H1 (cell line): ENCODE measurements around the gene HSD17B1. TPM values are rescaled to one million over a fixed set of nuclear protein-coding genes. Genes with fewer than 3 reads are reported as not detected.

ENCODE experiments used
- CTCF ChIA-PET: fragments of 300-600 bp; sonication (Branson Sonifier 250); formaldehyde crosslinking; loops from one replicate; lab custom pipeline; 2021; ENCODE audit not compliant: partially characterized antibody; lab: Charles Lee
- POLR2A ChIA-PET: fragments of 300-600 bp; sonication (Branson Sonifier 250); formaldehyde crosslinking; loops from one replicate; lab custom pipeline; 2021; ENCODE audit warnings: inconsistent platforms; ENCODE audit not compliant: partially characterized antibody; lab: Charles Lee
- DNase-seq, 2 experiments: peaks; one replicate each; pipeline versions ENCODE4 v3.0.0 to v3.0.0-alpha.2; 2010 to 2022; ENCODE audit warnings: low spot score in 2 of 2, low read depth in 1 of 2, mixed read lengths in 1 of 2
- FAIRE-seq: peaks from 2 replicates; lab custom pipeline; 2011; peaks lifted over from hg19 to GRCh38; lab: Jason Lieb, UNC
- H2AFZ ChIP-seq: 2 replicates; pipeline ENCODE4 v1.8.1; 2012; ENCODE audit warnings: low read length, inconsistent platforms
- H2AK5ac ChIP-seq: 2 replicates; pipeline ENCODE4 v1.6.1; 2013; ENCODE audit warnings: low read depth, low read length
- H2BK120ac ChIP-seq: replicated peaks from 2 replicates; pipeline ENCODE3; 2013; ENCODE audit warnings: low read depth, low read length, inconsistent platforms
- H2BK12ac ChIP-seq: 2 replicates; pipeline ENCODE4 v1.6.1; 2013; ENCODE audit warnings: low read depth, low read length
- H2BK15ac ChIP-seq: 2 replicates; pipeline ENCODE4 v1.6.1; 2013; ENCODE audit warnings: low read length
- H2BK20ac ChIP-seq: 2 replicates; pipeline ENCODE4 v1.6.1; 2013; ENCODE audit warnings: low read length
- H2BK5ac ChIP-seq: 2 replicates; pipeline ENCODE4 v1.6.1; 2013; ENCODE audit warnings: low read depth, low read length
- H3K14ac ChIP-seq: 2 replicates; pipeline ENCODE4 v1.6.1; 2013; ENCODE audit warnings: inconsistent platforms; ENCODE audit not compliant: insufficient read length
- H3K18ac ChIP-seq: 2 replicates; pipeline ENCODE4 v1.6.1; 2013; ENCODE audit warnings: low read length; ENCODE audit errors: extremely low read depth
- H3K23ac ChIP-seq: 2 replicates; pipeline ENCODE4 v1.6.1; 2013; ENCODE audit warnings: inconsistent platforms; ENCODE audit not compliant: insufficient read length
- H3K23me2 ChIP-seq: 2 replicates; pipeline ENCODE4 v1.6.1; 2013; ENCODE audit warnings: low read depth, low read length
- H3K27ac ChIP-seq: 2 replicates; pipeline ENCODE4 v1.6.1; 2011; ENCODE audit warnings: low read depth, low read length, inconsistent platforms
- H3K27me3 ChIP-seq, 4 experiments: replicated peaks in 1 of 4; 1 replicate in 1 of 4; 2 replicates in 3 of 4; pipeline versions ENCODE4 v1.6.1 to v1.8.1; 2011 to 2013; ENCODE audit warnings: low read length in 3 of 4, mild to moderate bottlenecking in 3 of 4, inconsistent platforms in 2 of 4, mixed read lengths in 2 of 4, moderate library complexity in 1 of 4; ENCODE audit not compliant: control insufficient read depth in 3 of 4, insufficient read depth in 3 of 4; ENCODE audit errors: extremely low read depth in 1 of 4
- H3K36me3 ChIP-seq, 4 experiments: 2 replicates each; pipeline versions ENCODE4 v1.6.1 to v1.8.1; 2011 to 2013; ENCODE audit warnings: mild to moderate bottlenecking in 4 of 4, low read length in 3 of 4, moderate library complexity in 2 of 4, control low read depth in 1 of 4, inconsistent platforms in 1 of 4; ENCODE audit not compliant: insufficient read depth in 4 of 4, control insufficient read depth in 2 of 4
- H3K4ac ChIP-seq: replicated peaks from 2 replicates; pipeline ENCODE3; 2013; ENCODE audit warnings: low read length, low read depth, mixed read lengths, inconsistent platforms; ENCODE audit not compliant: insufficient read length
- H3K4me1 ChIP-seq, 4 experiments: replicated peaks in 1 of 4; 1 replicate in 1 of 4; 2 replicates in 3 of 4; pipeline versions ENCODE4 v1.6.1 to v1.8.1; 2011 to 2013; ENCODE audit warnings: low read length in 3 of 4, inconsistent platforms in 2 of 4, mixed read lengths in 1 of 4; ENCODE audit not compliant: insufficient read depth in 4 of 4, control insufficient read depth in 3 of 4
- H3K4me2 ChIP-seq, 2 experiments: 2 replicates each; pipeline versions ENCODE4 v1.6.1 to v1.8.1; 2011 to 2013; ENCODE audit warnings: low read depth in 2 of 2, low read length in 2 of 2, control low read depth in 1 of 2, inconsistent platforms in 1 of 2, mild to moderate bottlenecking in 1 of 2; ENCODE audit not compliant: insufficient read depth in 1 of 2
- H3K4me3 ChIP-seq, 4 experiments: fragments of 200-600, 300-600 bp in 1 of 4; sonication (generic), shearing (Covaris generic), sonication (Bioruptor Twin) in 1 of 4; 2 replicates each; pipeline versions ENCODE4 v1.5.1 to v1.8.1; 2011 to 2016; ENCODE audit warnings: low read length in 4 of 4, low read depth in 3 of 4, control low read depth in 2 of 4, inconsistent platforms in 2 of 4, mild to moderate bottlenecking in 2 of 4, mixed read lengths in 1 of 4, moderate library complexity in 1 of 4; ENCODE audit not compliant: insufficient read depth in 2 of 4; ENCODE audit errors: extremely low read depth in 1 of 4
- H3K56ac ChIP-seq: replicated peaks from 2 replicates; pipeline ENCODE3; 2013; ENCODE audit warnings: low read depth, mild to moderate bottlenecking, mixed read lengths, low read length, inconsistent platforms; ENCODE audit not compliant: insufficient read length
- H3K79me1 ChIP-seq: 2 replicates; pipeline ENCODE4 v1.6.1; 2013; ENCODE audit warnings: low read depth, low read length, control low read depth
- H3K79me2 ChIP-seq, 2 experiments: 2 replicates each; pipeline versions ENCODE4 v1.6.1 to v1.8.1; 2012 to 2013; ENCODE audit warnings: low read length in 2 of 2, mild to moderate bottlenecking in 2 of 2, inconsistent platforms in 1 of 2; ENCODE audit not compliant: insufficient read depth in 2 of 2, control insufficient read depth in 1 of 2
- H3K9ac ChIP-seq, 4 experiments: replicated peaks in 1 of 4; 1 replicate in 1 of 4; 2 replicates in 3 of 4; pipeline versions ENCODE4 v1.6.1 to v1.8.1; 2011 to 2013; ENCODE audit warnings: low read depth in 3 of 4, low read length in 3 of 4, control low read depth in 2 of 4, mild to moderate bottlenecking in 2 of 4, moderate library complexity in 2 of 4, inconsistent platforms in 1 of 4; ENCODE audit errors: extremely low read depth in 1 of 4
- H3K9me3 ChIP-seq, 2 experiments: 2 replicates each; pipeline versions ENCODE4 v1.6.1 to v1.8.1; 2012 to 2013; ENCODE audit warnings: mild to moderate bottlenecking in 2 of 2, moderate library complexity in 2 of 2, control low read depth in 1 of 2, inconsistent platforms in 1 of 2, low read depth in 1 of 2, low read length in 1 of 2, mixed read lengths in 1 of 2; ENCODE audit not compliant: insufficient read depth in 2 of 2
- H4K20me1 ChIP-seq, 2 experiments: replicated peaks in 1 of 2; 2 replicates each; pipeline versions ENCODE3 to v1.8.1; 2011 to 2013; ENCODE audit warnings: inconsistent platforms in 2 of 2, low read length in 2 of 2, mild to moderate bottlenecking in 1 of 2; ENCODE audit not compliant: insufficient read depth in 2 of 2, control insufficient read depth in 1 of 2
- H4K5ac ChIP-seq: 2 replicates; pipeline ENCODE4 v1.6.1; 2013; ENCODE audit warnings: low read length, low read depth, mixed read lengths, inconsistent platforms; ENCODE audit not compliant: insufficient read length
- H4K8ac ChIP-seq: 2 replicates; pipeline ENCODE4 v1.8.0; 2013; ENCODE audit warnings: mild to moderate bottlenecking, moderate library complexity, low read length, inconsistent platforms; ENCODE audit not compliant: insufficient read depth; ENCODE audit errors: extremely low read depth
- H4K91ac ChIP-seq: replicated peaks from 2 replicates; pipeline ENCODE3; 2013; ENCODE audit warnings: low read length, mixed read lengths, inconsistent platforms; ENCODE audit not compliant: insufficient read length
- CBX8 ChIP-seq: fragments of 300-800, 300-1000 bp; sonication (generic); IDR thresholded peaks from 2 replicates; pipeline ENCODE4 v1.7.1; 2016; ENCODE audit warnings: low read depth, low read length, borderline replicate concordance
- MAX ChIP-seq: IDR thresholded peaks from 2 replicates; pipeline ENCODE4 v1.6.1; 2012; ENCODE audit warnings: inconsistent platforms
- RNF2 ChIP-seq: fragments of 200-900, 300-1000 bp; sonication (generic); IDR thresholded peaks from 2 replicates; pipeline ENCODE4 v1.7.1; 2016; ENCODE audit warnings: borderline replicate concordance, low read depth, mild to moderate bottlenecking, antibody characterized with exemption, low read length; ENCODE audit not compliant: poor library complexity, severe bottlenecking; ENCODE audit errors: missing control alignments
- WGBS, 2 experiments: shearing (Covaris generic) in 1 of 2; methylation state at CpG; one replicate each; pipeline versions ENCODE4 v1.1.6 to v1.1.7; 2013 to 2015; ENCODE audit warnings: low lambda C conversion rate in 2 of 2, mixed read lengths in 2 of 2, inconsistent platforms in 1 of 2, low coverage in 1 of 2, missing lambda C conversion rate in 1 of 2; ENCODE audit not compliant: insufficient replicate concordance in 2 of 2, insufficient coverage in 1 of 2, insufficient read length in 1 of 2; ENCODE audit errors: extremely low coverage in 1 of 2, missing lambda C conversion rate in 1 of 2; 5-methylcytosine and 5-hydroxymethylcytosine counted together
- polyA plus RNA-seq, 7 experiments: library from polyadenylated mRNA; depleted of rRNA in 3 of 7; stranded (reverse) in 5 of 7; unstranded in 2 of 7; fragments of >200 nt in 5 of 7; fragments of 200-250 nt in 2 of 7; gene quantifications; 1 replicate in 5 of 7; 2 replicates in 1 of 7; 4 replicates in 1 of 7; pipeline versions ENCODE4 v1.2.1 to v1.2.3, GENCODE V29; 2011 to 2013; ENCODE audit warnings: missing spikeins in 2 of 7, mixed read lengths in 2 of 7
- total RNA-seq: library from RNA; stranded (reverse); fragmentation: NEBNext Ultra II Directional; extraction: Animal tissue kit (Norgen Biotek cat#: 25700); gene quantifications from 2 replicates; pipeline ENCODE4 v1.2.1, GENCODE V29; 2021

HSD17B1 gene
- total and polyA plus RNA-seq, 2 of the 8 experiments (the other 6 are each of a cell fraction or from before 2014, with no cell fraction given) = 0.88 to 1.0 TPM

- Histone ChIP-seq H2BK15ac (no peak overlapping the region), H3K36me3 (peaks cover 3 to 17% (median 11%) of the 10 kb centered on the region in 4 experiments; a peak in 6 of 8 replicates), H3K4me3 (peak overlapping the region; percentile 82 to 98 (median 88); a peak in 7 of 8 replicates), H2BK5ac (no peak overlapping the region), H3K79me1 (peaks cover 17% of the 10 kb centered on the region), H3K4ac (no peak overlapping the region), H3K9ac (peak overlapping the region in 3 of 4 experiments; percentile 83 to 84 (median 83); a peak in 5 of 7 replicates), H3K27me3 (no peaks in the 10 kb centered on the region), H3K23ac (no peak overlapping the region), H3K9me3 (no peaks in the 10 kb centered on the region), H3K18ac (no peak overlapping the region), H2AFZ (no peak overlapping the region), H3K4me2 (peak overlapping the region; percentile 88 to 91), H4K5ac (no peak overlapping the region), H3K27ac (no peak overlapping the region), H2BK20ac (no peak overlapping the region), H3K14ac (no peak overlapping the region), H3K79me2 (peaks cover 9 to 22% of the 10 kb centered on the region in 2 experiments; a peak in 3 of 4 replicates), H2BK120ac (no peak overlapping the region), H2BK12ac (no peak overlapping the region), H3K4me1 (peaks cover 0 to 21% (median 9%) of the 10 kb centered on the region in 4 experiments; a peak in 5 of 7 replicates), H2AK5ac (0 out of 2 replicates have a peak overlapping the region, but pooled peaks have one; percentile 29), H4K8ac (no peak overlapping the region), H4K20me1 (peaks cover 0 to 1% of the 10 kb centered on the region in 2 experiments), H3K23me2 (peaks cover 18% of the 10 kb centered on the region), H3K56ac (no peak overlapping the region), H4K91ac (no peak overlapping the region)
- WGBS, 2 experiments = 90% methylated on average over 8 of the region's 14 CpGs; no CpG with 5 or more reads in 1 of the 2 experiments
- FAIRE-seq (no peak), DNase-seq (no peak)
- ChIA-PET CTCF (interaction anchor here (1.0 to 1.5 kb wide), 5 partner anchors 15 to 747 kb away, joined by 3 to 7 read pairs (median 4); no protein-coding TSS in a partner anchor), POLR2A (interaction anchor here (1.1 to 8.1 kb wide), 6 partner anchors 13 to 120 kb away, joined by 3 to 74 read pairs (median 4); partner anchors contain the start of gene PSMC3IP)
- TF ChIP-seq MAX = no peak
- no peak for TF ChIP-seq RNF2
- no peak for TF ChIP-seq CBX8
These were observed 10.4 kb downstream of the HSD17B1 start for GRCh38 chr17:42563143-42563509.
